Activated CD8-positive, alpha-beta T cell treated with anti-CD3 and anti-CD28 coated beads for 36 hours (primary cell): ENCODE data around the gene PCGF3. TPM values are rescaled to one million over a fixed set of nuclear protein-coding genes. Genes with fewer than 3 reads are reported as not detected.

Source experiments
- ATAC-seq: fragments of 200-7000 bp; cut with Tn5 transposase; one replicate; pipeline ENCODE4 v1.10.0; 2021; ENCODE audit warnings: mild to moderate bottlenecking, moderate library complexity
- CTCF ChIA-PET: fragments of 350-600 bp; sonication (Branson Sonifier 250); formaldehyde crosslinking; loops from one replicate; lab custom pipeline; 2021; ENCODE audit warnings: antibody characterized with exemption; lab: Charles Lee
- POLR2A ChIA-PET: fragments of 350-600 bp; sonication (Branson Sonifier 250); formaldehyde crosslinking; loops from one replicate; lab custom pipeline; 2021; ENCODE audit warnings: antibody characterized with exemption; lab: Charles Lee
- DNase-seq: peaks from one replicate; pipeline ENCODE4 v3.0.0-alpha.2; 2020
- H3K27ac Mint-ChIP-seq: one replicate; pipeline ENCODE4 v1.8.0; 2021; ENCODE audit warnings: mild to moderate bottlenecking, mixed read lengths
- H3K27me3 Mint-ChIP-seq: one replicate; pipeline ENCODE4 v1.8.0; 2021; ENCODE audit warnings: mixed read lengths
- H3K36me3 Mint-ChIP-seq: one replicate; pipeline ENCODE4 v1.8.0; 2021; ENCODE audit warnings: low read depth, mixed read lengths
- H3K4me1 Mint-ChIP-seq: one replicate; pipeline ENCODE4 v1.8.0; 2021; ENCODE audit warnings: low read depth, mixed read lengths
- H3K4me3 Mint-ChIP-seq: one replicate; pipeline ENCODE4 v1.8.0; 2021; ENCODE audit warnings: mild to moderate bottlenecking, moderate library complexity, mixed read lengths
- H3K9me3 Mint-ChIP-seq: one replicate; pipeline ENCODE4 v1.8.0; 2021; ENCODE audit warnings: mixed read lengths
- intact Hi-C: fragments of 100-400 bp; cut with micrococcal nuclease; formaldehyde crosslinking; loops from one replicate; pipeline ENCODE4 v1.10.0; 2022
- total RNA-seq, 2 experiments: library from RNA; stranded (reverse); gene quantifications; one replicate each; pipeline ENCODE4 v1.2.3, GENCODE V29; 2021
- TF ChIP-seq, protein P1 (sequence below): fragments of 200-600 bp; IDR thresholded peaks from one replicate; pipeline ENCODE4 v1.8.0; 2022; ENCODE audit warnings: antibody characterized with exemption, mild to moderate bottlenecking

The PCGF3 gene
- total RNA-seq, 2 experiments from 2014 or later = 23.9 to 25.6 TPM

DNA sequence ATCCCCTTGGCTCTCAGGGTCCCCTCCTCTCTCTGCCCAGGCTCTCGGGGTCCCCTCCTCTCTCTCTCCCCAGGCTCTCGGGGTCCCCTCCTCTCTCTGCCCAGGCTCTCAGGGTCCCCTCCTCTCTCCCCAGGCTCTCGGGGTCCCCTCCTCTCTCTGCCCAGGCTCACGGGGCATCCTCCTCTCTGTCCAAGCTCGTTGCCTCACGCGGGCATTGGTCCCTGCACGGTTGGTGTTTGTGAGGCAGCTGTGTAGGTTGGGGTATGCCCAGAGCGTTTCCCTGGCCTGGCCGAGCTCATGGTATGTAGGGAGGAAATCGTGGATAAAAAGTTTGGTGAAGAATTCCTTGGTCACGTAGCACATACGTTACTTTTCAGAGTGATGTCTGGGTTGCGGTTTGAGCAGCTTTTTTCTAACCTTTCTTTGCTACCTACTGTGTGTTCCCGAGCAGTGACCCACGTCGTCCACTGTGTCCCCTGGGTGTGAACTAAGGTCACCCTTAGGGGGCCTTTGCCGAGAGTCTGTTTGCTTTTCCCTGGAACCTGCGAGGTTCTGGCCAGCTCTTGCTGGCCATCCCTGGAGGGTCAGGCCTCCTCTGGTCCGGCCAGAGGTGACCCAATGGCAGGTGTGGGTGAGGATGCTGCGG, 36.6 kb downstream of the PCGF3 start:
- intact Hi-C loops = no loop called here
- Mint-ChIP-seq H3K27ac (no peak overlapping the region), H3K4me3 (no peak overlapping the region), H3K4me1 (no peaks in the 10 kb centered on the region), H3K9me3 (no peaks in the 10 kb centered on the region), H3K27me3 (no peaks in the 10 kb centered on the region), H3K36me3 (peaks cover 3% of the 10 kb centered on the region)
- ChIA-PET POLR2A (interaction anchor here (0.8 kb wide), 1 partner anchor 188 kb away, joined by 3 read pairs; no protein-coding TSS in a partner anchor), CTCF (interaction anchor here (0.6 to 4.1 kb wide), 31 partner anchors 9 to 311 kb away, joined by 3 to 44 read pairs (median 3); partner anchors contain the start of genes GAK, IDUA and TMEM175)
- ATAC-seq = peak; percentile 24
- TF ChIP-seq, protein P1, sequence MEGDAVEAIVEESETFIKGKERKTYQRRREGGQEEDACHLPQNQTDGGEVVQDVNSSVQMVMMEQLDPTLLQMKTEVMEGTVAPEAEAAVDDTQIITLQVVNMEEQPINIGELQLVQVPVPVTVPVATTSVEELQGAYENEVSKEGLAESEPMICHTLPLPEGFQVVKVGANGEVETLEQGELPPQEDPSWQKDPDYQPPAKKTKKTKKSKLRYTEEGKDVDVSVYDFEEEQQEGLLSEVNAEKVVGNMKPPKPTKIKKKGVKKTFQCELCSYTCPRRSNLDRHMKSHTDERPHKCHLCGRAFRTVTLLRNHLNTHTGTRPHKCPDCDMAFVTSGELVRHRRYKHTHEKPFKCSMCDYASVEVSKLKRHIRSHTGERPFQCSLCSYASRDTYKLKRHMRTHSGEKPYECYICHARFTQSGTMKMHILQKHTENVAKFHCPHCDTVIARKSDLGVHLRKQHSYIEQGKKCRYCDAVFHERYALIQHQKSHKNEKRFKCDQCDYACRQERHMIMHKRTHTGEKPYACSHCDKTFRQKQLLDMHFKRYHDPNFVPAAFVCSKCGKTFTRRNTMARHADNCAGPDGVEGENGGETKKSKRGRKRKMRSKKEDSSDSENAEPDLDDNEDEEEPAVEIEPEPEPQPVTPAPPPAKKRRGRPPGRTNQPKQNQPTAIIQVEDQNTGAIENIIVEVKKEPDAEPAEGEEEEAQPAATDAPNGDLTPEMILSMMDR = no peak
- no peak for DNase-seq

GRCh38 chr4:742742-743311, 37.2 kb downstream of the PCGF3 start:
- intact Hi-C loops = no loop called here
- CTCF ChIA-PET = interaction anchor here (0.5 to 4.1 kb wide), 25 partner anchors 8 to 310 kb away, joined by 3 to 44 read pairs (median 4); partner anchors contain the start of genes GAK, IDUA and TMEM175
- no peaks in the 10 kb centered on the region for H3K27me3 Mint-ChIP-seq

GRCh38 chr4:743463-744211, 38.0 kb downstream of the PCGF3 start:
- Mint-ChIP-seq H3K27ac (no peak overlapping the region), H3K9me3 (no peaks in the 10 kb centered on the region), H3K27me3 (no peaks in the 10 kb centered on the region), H3K4me3 (no peak overlapping the region), H3K36me3 (peaks cover 9% of the 10 kb centered on the region), H3K4me1 (no peaks in the 10 kb centered on the region)
- ChIA-PET CTCF (interaction anchor here (0.7 to 4.1 kb wide), 14 partner anchors 9 to 243 kb away, joined by 3 to 44 read pairs (median 8); partner anchors contain the start of genes GAK, IDUA and TMEM175), POLR2A (no interaction called here)
- intact Hi-C loops = no loop called here
- DNase-seq (no peak), ATAC-seq (no peak)
- TF ChIP-seq, protein P1 = no peak

More at GRCh38 chr4:742742-743311, 37.2 kb downstream of the PCGF3 start:
- DNase-seq (peak; percentile 84), ATAC-seq (peak; percentile 97)
- no peaks in the 10 kb centered on the region for H3K9me3 Mint-ChIP-seq
- peaks cover 6% of the 10 kb centered on the region for H3K36me3 Mint-ChIP-seq
- no peaks in the 10 kb centered on the region for H3K4me1 Mint-ChIP-seq
- no peak overlapping the region for H3K4me3 Mint-ChIP-seq
- POLR2A ChIA-PET = no interaction called here
- H3K27ac Mint-ChIP-seq = no peak overlapping the region
- TF ChIP-seq, protein P1 = peak; percentile 96

- no peak overlapping the region for H3K4me3 Mint-ChIP-seq
- intact Hi-C loops = no loop called here
- no peaks in the 10 kb centered on the region for H3K27me3 Mint-ChIP-seq
- ATAC-seq (no peak), DNase-seq (no peak)
- H3K27ac Mint-ChIP-seq = no peak overlapping the region
- TF ChIP-seq, protein P1 = no peak
- CTCF ChIA-PET = no interaction called here
- no peaks in the 10 kb centered on the region for H3K9me3 Mint-ChIP-seq
- H3K36me3 Mint-ChIP-seq = peaks cover 9% of the 10 kb centered on the region
- POLR2A ChIA-PET = no interaction called here
- H3K4me1 Mint-ChIP-seq = no peaks in the 10 kb centered on the region
Observed at GRCh38 chr4:744212-744841, 38.7 kb downstream of the PCGF3 start.
